Measurements from ENCODE around the gene ZFP1.

DNA sequence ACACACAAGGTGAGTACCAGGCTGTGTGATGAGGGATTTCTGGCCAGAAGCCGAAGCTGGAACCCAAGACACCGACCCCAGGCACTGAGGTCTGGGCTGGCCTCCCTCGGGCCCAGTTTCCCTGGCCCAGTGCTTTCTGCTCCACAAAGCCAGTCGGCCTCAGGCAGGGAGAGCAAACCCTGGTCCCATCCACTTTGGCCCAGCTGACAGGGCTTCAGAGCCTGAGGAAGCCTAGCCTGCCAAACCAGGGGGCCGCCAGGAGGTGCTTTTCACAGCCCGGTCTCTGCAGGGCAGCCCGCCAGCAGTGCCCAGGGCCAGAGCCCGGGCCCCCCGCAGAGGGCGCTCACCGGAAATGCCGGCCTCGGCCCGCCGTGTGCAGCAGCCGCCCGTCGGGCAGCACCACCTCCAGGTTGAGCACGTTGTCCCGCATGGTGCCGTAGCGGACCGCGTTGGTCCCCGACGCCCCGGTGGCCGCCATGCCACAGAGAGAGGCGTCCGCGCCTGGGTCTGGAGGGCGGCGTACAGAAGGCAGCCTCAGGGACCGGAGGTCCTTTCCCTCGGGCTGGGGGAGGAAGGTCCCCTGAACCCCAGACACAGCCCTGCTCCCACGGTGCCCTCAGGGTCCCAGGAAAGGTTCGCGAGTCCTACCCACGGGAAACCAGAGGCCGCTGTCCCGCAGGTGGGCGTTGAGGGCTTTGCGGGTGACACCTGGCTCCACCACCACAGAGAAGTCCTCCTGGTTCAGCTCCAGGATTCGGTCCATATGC lies 34.0 kb upstream of the ZFP1 start:
- TF ChIP-seq TAF1 (IDR thresholded peaks at IDR 0.05; ENCODE audit: low read depth, low read length), result no peak
- no peak for TF ChIP-seq POLR2A (IDR thresholded peaks at IDR 0.05; ENCODE audit: low read depth, low read length)

All from GM12891 (cell line).